Lower lobe of right lung (tissue), 2 donors: ENCODE measurements around the gene ZNF14. TPM values are rescaled to one million over a fixed set of nuclear protein-coding genes. Genes with fewer than 3 reads are reported as not detected.

ENCODE experiments used
- ATAC-seq, 2 donors: fragments of 200-7000 bp; cut with Tn5 transposase; one replicate each; pipeline ENCODE4 v1.9.1; 2020 to 2022; ENCODE audit warnings: mild to moderate bottlenecking in 2 of 2, moderate library complexity in 2 of 2
- DNase-seq: peaks from one replicate; pipeline ENCODE4 v3.0.0-alpha.2; 2020
- H3K27ac ChIP-seq: fragments of 200-600 bp; one replicate; pipeline ENCODE4 v1.8.0; 2022
- H3K27me3 ChIP-seq: fragments of 200-600 bp; one replicate; pipeline ENCODE4 v1.8.0; 2022; ENCODE audit warnings: low read depth
- H3K36me3 ChIP-seq: fragments of 200-600 bp; one replicate; pipeline ENCODE4 v1.8.0; 2022; ENCODE audit warnings: mild to moderate bottlenecking
- H3K4me1 ChIP-seq: fragments of 200-600 bp; one replicate; pipeline ENCODE4 v1.8.0; 2022
- H3K4me3 ChIP-seq: fragments of 200-600 bp; one replicate; pipeline ENCODE4 v1.8.0; 2022; ENCODE audit warnings: mild to moderate bottlenecking
- H3K9me3 ChIP-seq: fragments of 200-600 bp; one replicate; pipeline ENCODE4 v1.8.0; 2022
- intact Hi-C: fragments of 100-400 bp; cut with DNase I; formaldehyde crosslinking; loops from one replicate; pipeline ENCODE4 v1.11.0; 2022
- total RNA-seq: library from RNA; stranded (reverse); fragmentation: NEBNext Ultra II Directional; extraction: Animal tissue kit (Norgen Biotek cat#: 25700); gene quantifications from one replicate; pipeline ENCODE4 v1.2.1, GENCODE V29; 2021
- TF ChIP-seq, protein P1 (sequence below): fragments of 200-600 bp; IDR thresholded peaks from one replicate; pipeline ENCODE4 v1.8.0; 2022; ENCODE audit warnings: antibody characterized with exemption, mild to moderate bottlenecking
- donor health status: DM: no; HTN: yes; CAD: no; lungs with severe emphysema.

The ZNF14 gene
- total RNA-seq, 1 donor from 2014 or later, result 6.7 TPM

DNA sequence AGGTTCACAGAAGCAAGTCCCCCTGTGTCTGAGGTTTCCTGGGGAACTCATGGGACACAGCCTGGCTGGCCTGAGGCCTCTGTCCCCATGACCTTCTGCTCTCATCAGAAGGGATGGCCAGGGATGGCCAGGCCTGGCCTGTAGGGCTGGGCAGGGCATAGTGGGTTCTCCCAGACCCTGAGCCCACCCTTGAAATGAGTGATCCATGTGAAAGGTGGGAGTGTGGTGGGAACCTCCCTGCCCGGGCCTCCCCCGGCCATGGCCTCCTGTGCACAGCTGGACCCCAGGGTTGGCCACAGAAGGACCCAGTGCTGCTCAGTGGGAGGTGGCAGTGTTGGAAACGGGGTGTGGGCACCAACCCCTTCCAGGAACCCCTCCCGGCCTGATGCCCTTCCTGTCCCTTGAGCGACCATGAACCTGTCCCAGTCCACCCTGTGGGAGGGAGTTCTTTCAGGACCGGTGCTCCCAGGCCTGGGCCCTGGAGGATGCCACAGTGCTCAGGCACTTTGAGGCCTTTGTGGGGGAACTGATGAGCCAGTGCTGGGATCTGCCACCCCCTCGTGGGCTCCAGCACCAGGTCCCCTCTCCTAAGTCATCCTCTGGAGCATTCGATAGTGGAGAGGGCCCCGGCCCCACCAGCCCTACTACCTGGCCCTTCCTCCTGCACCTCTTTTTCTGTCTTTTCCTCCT is 15.5 kb upstream of the ZNF14 start:
- no peaks in the 10 kb centered on the region for H3K27me3 ChIP-seq
- intact Hi-C loops, result no loop called here
- no peak for ATAC-seq
- TF ChIP-seq, protein P1, sequence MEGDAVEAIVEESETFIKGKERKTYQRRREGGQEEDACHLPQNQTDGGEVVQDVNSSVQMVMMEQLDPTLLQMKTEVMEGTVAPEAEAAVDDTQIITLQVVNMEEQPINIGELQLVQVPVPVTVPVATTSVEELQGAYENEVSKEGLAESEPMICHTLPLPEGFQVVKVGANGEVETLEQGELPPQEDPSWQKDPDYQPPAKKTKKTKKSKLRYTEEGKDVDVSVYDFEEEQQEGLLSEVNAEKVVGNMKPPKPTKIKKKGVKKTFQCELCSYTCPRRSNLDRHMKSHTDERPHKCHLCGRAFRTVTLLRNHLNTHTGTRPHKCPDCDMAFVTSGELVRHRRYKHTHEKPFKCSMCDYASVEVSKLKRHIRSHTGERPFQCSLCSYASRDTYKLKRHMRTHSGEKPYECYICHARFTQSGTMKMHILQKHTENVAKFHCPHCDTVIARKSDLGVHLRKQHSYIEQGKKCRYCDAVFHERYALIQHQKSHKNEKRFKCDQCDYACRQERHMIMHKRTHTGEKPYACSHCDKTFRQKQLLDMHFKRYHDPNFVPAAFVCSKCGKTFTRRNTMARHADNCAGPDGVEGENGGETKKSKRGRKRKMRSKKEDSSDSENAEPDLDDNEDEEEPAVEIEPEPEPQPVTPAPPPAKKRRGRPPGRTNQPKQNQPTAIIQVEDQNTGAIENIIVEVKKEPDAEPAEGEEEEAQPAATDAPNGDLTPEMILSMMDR, result no peak
- no peaks in the 10 kb centered on the region for H3K9me3 ChIP-seq
- no peak overlapping the region for H3K27ac ChIP-seq
- H3K4me3 ChIP-seq, result no peak overlapping the region
- no peak for DNase-seq
- H3K4me1 ChIP-seq, result no peaks in the 10 kb centered on the region
- H3K36me3 ChIP-seq, result no peaks in the 10 kb centered on the region

DNA sequence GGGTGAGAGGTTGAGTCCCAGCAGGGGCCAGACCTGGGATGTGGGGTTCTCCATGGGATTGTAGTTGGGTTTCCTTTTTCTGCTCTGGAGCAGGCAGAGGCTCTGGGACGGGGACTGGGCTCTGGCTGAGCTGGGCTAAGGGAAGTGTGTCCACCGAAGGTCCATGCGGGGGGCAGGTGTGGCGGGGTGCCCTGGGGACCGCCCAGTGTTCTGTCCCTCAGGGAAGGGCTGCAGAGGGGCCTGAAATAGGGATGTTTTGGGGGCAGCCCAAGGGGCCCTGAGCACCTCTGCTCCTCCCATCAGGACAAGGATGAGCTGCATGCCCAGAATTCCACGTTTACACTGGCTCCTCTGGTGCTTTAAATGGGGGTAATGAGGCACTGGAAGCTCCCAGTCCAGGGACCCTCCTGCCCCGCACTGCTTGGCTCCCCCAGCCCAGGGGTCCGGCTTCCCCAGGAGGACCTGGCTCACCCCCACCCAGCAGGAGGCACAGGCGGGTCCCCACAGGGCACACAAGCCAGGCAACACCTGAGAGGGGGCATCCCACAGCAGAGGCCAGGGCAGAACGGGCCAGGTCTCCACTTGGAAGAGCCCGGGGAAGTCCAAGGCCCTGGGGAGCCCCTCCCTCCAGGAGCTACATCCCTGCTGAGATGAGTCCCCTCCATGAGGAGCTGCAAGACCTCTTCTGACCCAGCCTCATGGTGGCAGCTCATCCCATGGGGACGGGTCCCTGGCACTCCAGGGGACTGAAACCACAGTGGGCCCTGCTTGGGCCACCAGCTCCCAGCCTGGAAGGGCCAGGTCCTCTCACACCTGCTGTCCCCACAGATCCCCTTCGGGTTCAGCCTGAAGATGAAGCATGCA is 14.7 kb upstream of the ZNF14 start:
- no peaks in the 10 kb centered on the region for H3K4me1 ChIP-seq
- H3K27ac ChIP-seq, result no peak overlapping the region
- no peak overlapping the region for H3K4me3 ChIP-seq
- intact Hi-C loops, result no loop called here
- H3K27me3 ChIP-seq, result peaks cover under 1% of the 10 kb centered on the region
- TF ChIP-seq, protein P1, result no peak
- ATAC-seq (no peak), DNase-seq (no peak)
- no peaks in the 10 kb centered on the region for H3K36me3 ChIP-seq
- no peaks in the 10 kb centered on the region for H3K9me3 ChIP-seq

GRCh38 chr19:19746286-19747213 is 13.6 kb upstream of the ZNF14 start:
- TF ChIP-seq, protein P1, result no peak
- DNase-seq, result no peak
- Histone ChIP-seq H3K4me3 (no peak overlapping the region), H3K27ac (no peak overlapping the region), H3K4me1 (no peaks in the 10 kb centered on the region), H3K27me3 (peaks cover 6% of the 10 kb centered on the region), H3K36me3 (no peaks in the 10 kb centered on the region), H3K9me3 (no peaks in the 10 kb centered on the region)
- intact Hi-C loops, result no loop called here
- ATAC-seq, result no peak

DNA sequence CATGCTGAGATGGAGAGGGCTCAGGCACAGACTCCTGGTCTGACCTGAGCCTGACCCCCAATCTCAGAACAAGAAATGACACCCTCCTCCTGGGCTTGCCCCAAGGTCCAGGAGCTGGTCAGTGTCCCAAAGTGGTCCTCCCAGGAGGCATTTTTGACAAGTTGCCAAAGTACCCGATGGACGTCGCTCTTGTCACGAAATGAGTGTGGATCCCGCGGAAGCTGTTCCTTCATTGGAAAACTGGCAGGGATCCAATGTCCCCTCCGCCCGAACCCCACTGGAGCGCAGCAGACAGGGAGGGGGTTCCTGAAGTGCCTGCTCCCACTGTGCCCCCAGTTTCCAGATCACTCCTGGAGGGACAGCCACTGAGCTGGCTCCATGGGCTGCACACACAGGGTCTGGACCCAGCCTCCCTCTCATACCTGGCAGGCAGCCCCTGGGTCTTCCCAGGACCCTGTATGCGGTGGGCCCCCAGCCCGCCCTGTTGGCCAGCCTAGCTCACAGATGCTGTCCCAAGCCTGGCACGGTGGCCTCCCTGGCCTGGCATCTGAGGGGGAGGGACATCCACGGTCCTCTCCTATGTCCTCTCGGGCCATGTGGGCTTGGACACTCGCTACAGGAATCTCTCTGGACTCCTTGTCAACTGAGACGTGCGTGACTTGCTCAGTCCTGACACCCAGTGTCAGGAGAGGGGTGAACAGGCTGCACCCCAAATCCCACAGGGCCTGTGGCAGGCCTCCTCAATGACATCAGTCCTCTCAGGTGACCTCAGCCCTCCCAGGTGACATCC is 12.8 kb upstream of the ZNF14 start:
- Histone ChIP-seq H3K9me3 (no peaks in the 10 kb centered on the region), H3K27ac (no peak overlapping the region), H3K4me1 (no peaks in the 10 kb centered on the region), H3K36me3 (no peaks in the 10 kb centered on the region), H3K4me3 (no peak overlapping the region), H3K27me3 (peaks cover 6% of the 10 kb centered on the region)
- DNase-seq (no peak), ATAC-seq (no peak)
- TF ChIP-seq, protein P1, result no peak
- intact Hi-C loops, result no loop called here
